C4-2B (cell line): Measurements from ENCODE around the gene COPB2.

Source experiments
- CTCF ChIP-seq: fragments of 450-650 bp; conservative IDR thresholded peaks from 2 replicates; pipeline ENCODE4 v1.5.1; 2017; ENCODE audit warnings: mild to moderate bottlenecking
- ZFX ChIP-seq: fragments of 450-650 bp; IDR thresholded peaks from 2 replicates; pipeline ENCODE4 v1.6.1; 2017

DNA sequence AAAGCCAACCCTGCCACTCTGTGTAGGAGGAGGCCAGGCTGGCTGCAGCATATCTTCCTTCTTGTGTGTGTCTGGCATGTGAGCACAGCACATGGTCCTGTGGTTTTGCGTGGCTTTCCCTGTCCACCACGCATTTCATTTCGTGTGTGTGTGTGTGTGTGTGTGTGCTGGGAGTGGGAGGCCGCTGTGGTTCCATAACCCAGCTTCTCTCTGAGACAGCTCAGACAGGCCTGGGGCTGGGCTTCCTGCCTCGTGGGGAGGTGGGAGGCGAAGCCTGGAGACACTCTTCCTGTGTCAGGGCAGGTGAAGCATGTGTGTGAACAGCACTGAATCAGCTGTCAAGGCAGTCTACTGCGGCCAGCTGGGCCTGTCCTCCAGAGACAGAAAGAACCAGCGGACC, 61.6 kb downstream of the COPB2 start:
- TF ChIP-seq CTCF, result no peak
- no peak for TF ChIP-seq ZFX
